Left ventricle myocardium inferior (tissue), 1 donor: ENCODE results near the gene DGKE. TPM values are rescaled to one million over a fixed set of nuclear protein-coding genes. Genes with fewer than 3 reads are reported as not detected.
A peak's percentile ranks its signal among the peaks of the same experiment; 100 is the strongest.

ENCODE experiments used
- DNase-seq: peaks from one replicate; pipeline ENCODE4 v3.0.0-alpha.2; 2020
- H3K27ac ChIP-seq: fragments of 200-600 bp; replicated peaks from 2 replicates; pipeline ENCODE4 v1.8.0; 2021
- H3K27me3 ChIP-seq: fragments of 200-600 bp; 2 replicates; pipeline ENCODE4 v1.8.0; 2021; ENCODE audit warnings: low read depth
- H3K36me3 ChIP-seq: fragments of 200-600 bp; 2 replicates; pipeline ENCODE4 v1.8.0; 2021
- H3K4me1 ChIP-seq: fragments of 200-600 bp; 2 replicates; pipeline ENCODE4 v1.8.0; 2021
- H3K4me3 ChIP-seq: fragments of 200-600 bp; 2 replicates; pipeline ENCODE4 v1.8.0; 2021; ENCODE audit warnings: mild to moderate bottlenecking, moderate library complexity
- H3K9me3 ChIP-seq: fragments of 200-600 bp; replicated peaks from 2 replicates; pipeline ENCODE4 v1.8.0; 2021
- CTCF ChIP-seq: fragments of 200-600 bp; IDR thresholded peaks from 2 replicates; pipeline ENCODE4 v1.8.0; 2021; ENCODE audit warnings: antibody characterized with exemption, mild to moderate bottlenecking, borderline replicate concordance
- intact Hi-C: fragments of 100-400 bp; cut with micrococcal nuclease; formaldehyde crosslinking; loops from one replicate; pipeline ENCODE4 v1.11.0; 2022
- total RNA-seq: library from RNA; stranded (reverse); fragmentation: NEBNext Ultra II Directional; extraction: Animal tissue kit (Norgen Biotek cat#: 25700); gene quantifications from one replicate; pipeline ENCODE4 v1.2.1, GENCODE V29; 2021
- donor health status: DM: no; HTN: yes; CAD: no; lungs with severe emphysema.

DGKE gene
- total RNA-seq, 1 donor from 2014 or later = 4.2 TPM

GRCh38 chr17:56815711-56816110 lies 18.2 kb upstream of the DGKE start:
- no peak overlapping the region for H3K4me3 ChIP-seq
- peaks cover 10% of the 10 kb centered on the region for H3K27me3 ChIP-seq
- DNase-seq = no peak
- H3K27ac ChIP-seq = no peak overlapping the region
- intact Hi-C loops = no loop called here
- no peaks in the 10 kb centered on the region for H3K36me3 ChIP-seq
- H3K9me3 ChIP-seq = no peaks in the 10 kb centered on the region
- TF ChIP-seq CTCF = no peak
- H3K4me1 ChIP-seq = peaks cover 11% of the 10 kb centered on the region

- H3K4me1 ChIP-seq = peaks cover 14% of the 10 kb centered on the region
- H3K36me3 ChIP-seq = no peaks in the 10 kb centered on the region
- no peak for TF ChIP-seq CTCF
- no peak for DNase-seq
- H3K27me3 ChIP-seq = peaks cover 10% of the 10 kb centered on the region
- intact Hi-C loops = no loop called here
- H3K4me3 ChIP-seq = no peak overlapping the region
- no peaks in the 10 kb centered on the region for H3K9me3 ChIP-seq
- no peak overlapping the region for H3K27ac ChIP-seq
Observed at GRCh38 chr17:56817066-56817465, 16.9 kb upstream of the DGKE start.

- H3K4me3 ChIP-seq = no peak overlapping the region
- intact Hi-C loops = no loop called here
- no peak for TF ChIP-seq CTCF
- no peak overlapping the region for H3K27ac ChIP-seq
- H3K36me3 ChIP-seq = no peaks in the 10 kb centered on the region
- H3K27me3 ChIP-seq = peaks cover 4% of the 10 kb centered on the region
- peaks cover 21% of the 10 kb centered on the region for H3K4me1 ChIP-seq
- H3K9me3 ChIP-seq = no peaks in the 10 kb centered on the region
- no peak for DNase-seq
Observed at GRCh38 chr17:56819030-56819429, 14.9 kb upstream of the DGKE start.

- Histone ChIP-seq H3K4me1 (peaks cover 21% of the 10 kb centered on the region), H3K27me3 (no peaks in the 10 kb centered on the region), H3K9me3 (no peaks in the 10 kb centered on the region), H3K4me3 (no peak overlapping the region), H3K36me3 (no peaks in the 10 kb centered on the region), H3K27ac (no peak overlapping the region)
- DNase-seq = no peak
- TF ChIP-seq CTCF = peak; percentile 94
- intact Hi-C loops = loop anchor here (5.0 kb wide), 1 partner anchor 123 kb away; no protein-coding TSS in a partner anchor
Observed at GRCh38 chr17:56819431-56820145, 14.4 kb upstream of the DGKE start.

GRCh38 chr17:56820207-56820606 lies 13.7 kb upstream of the DGKE start:
- peaks cover 21% of the 10 kb centered on the region for H3K4me1 ChIP-seq
- intact Hi-C loops = loop anchor here (5.0 kb wide), 1 partner anchor 122 kb away; no protein-coding TSS in a partner anchor
- no peak for DNase-seq

More at GRCh38 chr17:56820207-56820606, 13.7 kb upstream of the DGKE start:
- no peaks in the 10 kb centered on the region for H3K27me3 ChIP-seq
- H3K36me3 ChIP-seq = no peaks in the 10 kb centered on the region
- H3K27ac ChIP-seq = no peak overlapping the region
- no peak for TF ChIP-seq CTCF
- H3K9me3 ChIP-seq = no peaks in the 10 kb centered on the region
- H3K4me3 ChIP-seq = no peak overlapping the region
